ENCODE results near the gene ENDOD1.
"Not testable (repeated sequence)": the region's sequence is repeated elsewhere in the genome, so short reads cannot be mapped to it uniquely, and the experiment has no call there.

The ENDOD1 gene

GRCh38 chr11:95104121-95104830, 14.6 kb downstream of the ENDOD1 start:
- DNase-seq: no peak

GRCh38 chr11:95104856-95105255, 15.2 kb downstream of the ENDOD1 start:
- no peak for DNase-seq

DNA sequence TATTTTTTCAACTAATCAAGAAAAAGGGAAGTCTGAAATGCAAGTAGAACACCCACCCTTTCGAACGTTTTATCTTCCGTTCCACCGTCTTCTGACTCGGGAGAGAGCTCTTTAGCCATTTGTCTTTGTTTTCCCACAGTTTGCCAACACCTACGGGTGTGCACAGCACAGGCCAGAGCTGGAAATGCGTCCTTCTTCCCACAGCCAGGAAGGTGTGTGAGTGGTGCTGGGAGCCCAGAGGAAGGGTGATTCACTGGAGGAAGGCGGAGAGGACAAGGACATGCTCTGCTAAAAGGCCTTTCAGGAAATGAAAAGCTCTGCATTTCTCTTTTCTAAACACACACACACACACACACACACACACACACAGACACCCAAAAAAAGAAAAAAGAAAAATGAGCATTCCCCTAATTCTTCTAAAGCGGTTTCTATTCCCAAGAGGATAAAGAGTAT, 18.5 kb downstream of the ENDOD1 start:
- no peak for DNase-seq

DNA sequence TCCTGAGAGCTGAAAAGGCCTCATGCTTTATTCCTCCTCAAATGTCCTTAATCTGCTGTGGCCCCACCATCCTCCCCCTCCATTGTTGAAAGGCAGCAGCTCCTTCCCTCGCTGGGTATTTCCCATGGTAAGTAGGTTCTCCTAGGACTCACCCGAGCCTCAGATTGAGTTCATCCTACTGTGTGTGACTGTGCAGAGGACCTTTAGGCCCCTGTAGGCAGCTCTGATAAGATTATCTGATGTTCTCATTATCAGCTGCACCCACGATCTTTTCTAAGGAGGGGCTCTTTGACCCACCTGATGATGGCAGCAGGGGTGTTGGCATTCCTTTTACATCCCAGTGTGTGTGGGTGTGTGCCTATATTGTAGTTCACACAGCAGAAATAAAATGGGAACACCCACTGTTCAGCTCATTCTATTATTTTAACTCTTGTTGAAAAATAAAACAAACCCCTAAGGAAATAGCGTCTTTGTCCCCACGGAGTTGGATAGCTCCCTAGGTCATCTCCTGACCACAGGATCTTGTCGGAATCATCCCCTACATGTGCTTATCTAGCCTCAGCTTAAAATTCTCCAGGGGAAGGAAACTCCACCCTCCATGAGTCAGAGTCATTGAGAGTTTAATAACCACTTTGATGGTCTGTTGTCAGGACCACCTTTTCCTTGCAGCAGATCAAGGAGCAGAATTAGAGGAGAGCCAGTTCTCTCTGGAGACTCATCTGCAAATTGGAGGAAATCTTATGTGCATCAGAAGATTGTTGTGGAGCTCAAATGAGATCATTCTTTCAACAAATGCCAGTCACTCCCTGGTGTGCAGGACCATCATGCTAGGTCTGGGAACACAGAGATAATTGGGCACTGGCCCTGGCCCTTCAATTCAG, 19.3 kb downstream of the ENDOD1 start:
- DNase-seq: no peak

DNA sequence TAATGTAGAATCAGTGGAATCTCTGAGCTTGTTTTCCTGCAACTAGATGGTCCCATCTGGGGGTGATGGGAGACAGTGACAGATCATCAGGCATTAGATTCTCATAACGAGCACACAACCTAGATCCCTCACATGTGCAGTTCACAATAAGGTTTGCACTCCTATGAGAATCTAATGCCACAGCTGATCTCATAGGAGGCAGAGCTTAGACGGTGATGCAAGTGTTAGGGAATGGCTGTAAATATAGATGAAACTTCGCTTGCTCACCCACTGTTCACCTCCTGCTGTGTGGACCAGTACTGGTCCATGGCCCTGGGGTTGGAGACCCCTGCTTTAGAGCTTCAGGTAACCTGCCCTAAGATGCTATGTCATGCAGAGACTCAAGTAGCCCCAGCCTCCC, 21.8 kb downstream of the ENDOD1 start:
- DNase-seq: not testable (repeated sequence)

GRCh38 chr11:95111923-95112540, 22.4 kb downstream of the ENDOD1 start:
- DNase-seq: no peak

- DNase-seq: no peak
These were observed 26.0 kb downstream of the ENDOD1 start for GRCh38 chr11:95115597-95115996.

- DNase-seq: no peak
These were observed 29.9 kb downstream of the ENDOD1 start for GRCh38 chr11:95119361-95120060.

DNA sequence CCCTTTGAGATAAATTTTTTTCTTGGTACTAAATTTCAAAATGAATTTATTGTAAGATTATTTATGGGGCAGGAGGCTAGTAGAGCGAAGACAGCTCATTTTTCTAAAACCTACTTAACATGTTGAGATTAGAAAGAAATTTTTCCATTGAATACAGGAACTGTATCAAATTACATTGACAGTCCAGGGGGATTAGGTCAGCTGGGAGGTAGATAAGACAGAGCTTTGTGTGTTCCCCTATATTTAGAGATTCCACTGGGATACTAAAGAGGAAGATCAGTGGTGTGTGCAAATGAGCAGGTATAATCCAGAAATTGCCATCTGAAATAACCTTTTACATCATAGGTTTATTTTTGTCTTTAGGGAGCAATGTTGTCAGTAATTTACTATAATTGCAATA, 32.1 kb downstream of the ENDOD1 start:
- no peak for DNase-seq

DNA sequence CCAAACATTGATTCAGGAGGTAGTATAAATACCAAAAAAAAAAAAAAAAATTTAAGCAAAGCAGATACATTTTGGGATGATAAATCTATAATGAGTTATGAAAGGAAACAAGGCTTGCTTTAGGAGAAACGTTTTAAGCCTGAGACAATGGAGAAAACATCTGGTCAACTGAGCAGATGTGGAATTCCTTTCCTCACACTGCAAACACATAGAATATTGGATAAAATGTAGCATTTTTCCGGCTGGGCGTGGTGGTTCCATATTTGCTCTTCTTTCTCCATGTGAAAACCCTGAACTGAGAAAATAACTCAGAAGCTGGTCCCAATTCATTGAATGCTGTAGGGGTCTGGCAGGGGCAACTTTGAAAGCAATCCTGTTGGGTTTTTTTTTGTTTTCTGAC, 33.9 kb downstream of the ENDOD1 start:
- no peak for DNase-seq

DNA sequence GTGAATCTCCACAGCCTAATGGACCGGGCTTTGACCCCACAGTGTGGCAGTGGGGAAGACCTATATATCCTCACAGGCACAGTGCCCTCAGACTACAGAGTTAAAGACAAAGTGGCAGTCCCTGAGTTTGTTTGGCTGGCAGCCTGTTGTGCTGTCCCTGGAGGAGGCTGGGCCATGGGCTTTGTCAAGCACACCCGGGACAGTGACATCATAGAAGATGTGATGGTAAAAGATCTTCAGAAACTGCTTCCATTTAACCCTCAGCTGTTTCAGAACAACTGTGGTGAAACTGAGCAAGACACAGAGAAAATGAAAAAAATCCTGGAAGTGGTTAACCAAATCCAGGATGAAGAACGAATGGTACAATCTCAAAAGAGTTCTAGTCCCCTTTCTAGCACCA, 39.0 kb downstream of the ENDOD1 start:
- no peak for DNase-seq

DNA sequence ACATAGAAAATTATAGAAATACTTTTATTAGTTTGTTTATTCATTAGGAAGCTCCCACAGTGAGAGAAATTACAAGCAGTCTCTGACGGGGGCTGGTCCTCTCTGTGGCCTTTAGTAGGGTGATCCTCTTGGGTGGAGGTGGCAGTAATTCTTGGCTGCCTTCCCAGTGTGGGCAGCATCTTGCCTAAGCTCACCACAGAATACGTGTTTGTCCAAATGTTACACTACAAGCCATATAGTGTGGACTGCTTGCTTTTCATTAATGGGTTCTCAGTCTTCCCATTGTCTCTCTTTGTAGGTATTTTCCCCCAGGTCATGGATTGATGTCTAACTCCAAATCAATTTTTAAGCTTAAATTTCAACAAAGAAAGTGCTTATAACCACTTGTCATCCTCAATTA, 43.3 kb downstream of the ENDOD1 start:
- DNase-seq: no peak

DNA sequence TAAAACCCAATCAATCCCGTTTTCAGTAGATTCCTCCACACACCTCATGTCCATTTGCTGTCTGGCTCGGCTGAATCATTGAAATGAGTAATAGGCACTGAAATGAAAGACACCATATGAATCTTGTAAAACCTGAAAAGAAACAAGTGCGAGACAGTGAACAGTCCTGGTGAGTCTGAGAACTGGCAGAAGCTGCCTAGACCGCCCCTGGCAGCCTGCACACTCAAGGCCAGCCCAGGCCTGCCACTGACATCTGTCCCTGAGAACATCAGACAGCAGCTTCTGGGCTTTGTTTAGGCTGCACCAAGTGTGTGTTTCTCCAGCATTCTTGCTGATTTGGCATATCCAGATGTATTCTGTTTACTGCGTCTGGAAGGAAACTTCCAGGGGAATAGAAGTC, 44.8 kb downstream of the ENDOD1 start:
- no peak for DNase-seq

- DNase-seq: no peak
These were observed 45.5 kb downstream of the ENDOD1 start for GRCh38 chr11:95135155-95135554.

DNA sequence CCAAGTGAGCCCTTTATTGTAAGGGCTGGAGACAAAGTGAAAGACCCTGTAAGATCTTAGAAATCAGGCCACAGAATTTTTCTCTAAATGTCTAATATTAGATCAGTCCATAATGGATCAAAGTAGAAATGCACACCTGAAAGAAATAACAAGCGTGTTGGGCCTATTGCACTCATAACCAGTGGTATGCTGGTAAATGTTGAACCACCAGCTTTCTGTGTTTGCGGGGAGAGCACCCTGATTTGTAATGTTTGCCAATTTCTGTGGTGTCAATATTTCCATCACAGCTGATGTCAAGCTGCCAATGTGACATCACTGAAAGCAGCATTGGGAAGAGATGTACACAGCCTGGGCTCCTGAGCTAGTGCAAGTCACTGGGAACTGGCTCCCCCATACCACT, 46.2 kb downstream of the ENDOD1 start:
- DNase-seq: no peak

DNA sequence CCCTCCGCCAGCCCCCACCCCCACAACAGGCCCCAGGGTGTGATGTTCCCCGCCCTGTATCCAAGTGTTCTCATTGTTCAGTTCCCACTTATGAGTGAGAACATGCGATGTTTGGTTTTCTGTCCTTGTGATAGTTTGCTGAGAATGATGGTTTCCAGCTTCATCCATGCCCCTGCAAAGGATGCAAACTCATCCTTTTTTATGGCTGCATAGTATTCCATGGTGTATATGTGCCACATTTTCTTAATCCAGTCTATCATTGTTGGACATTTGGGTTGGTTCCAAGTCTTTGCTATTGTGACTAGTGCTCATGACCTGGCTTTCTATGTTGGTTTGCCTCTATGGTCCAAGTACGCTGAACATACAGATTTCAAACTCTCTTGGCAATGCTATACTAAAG, 47.1 kb downstream of the ENDOD1 start:
- DNase-seq: not testable (repeated sequence)

DNA sequence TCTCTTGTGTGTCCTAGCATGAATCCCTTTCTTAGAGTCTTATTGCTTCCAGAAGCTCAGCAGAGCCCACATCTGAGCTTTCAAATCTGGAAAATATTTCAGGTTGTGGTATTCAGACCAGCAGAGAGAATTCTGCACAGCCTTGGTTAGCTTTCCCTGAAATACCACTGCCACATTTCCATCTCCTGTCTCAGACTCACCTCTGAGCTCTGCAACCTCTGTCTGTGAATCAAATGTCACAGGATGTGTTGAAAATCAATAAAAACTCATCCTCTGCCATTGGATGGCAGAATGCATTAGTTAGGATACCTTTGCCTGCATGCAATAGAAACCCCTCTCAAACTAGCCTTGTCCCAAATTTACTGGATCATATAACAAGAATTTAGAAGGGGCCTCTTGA, 47.7 kb downstream of the ENDOD1 start:
- no peak for DNase-seq

GRCh38 chr11:95138448-95138847, 48.8 kb downstream of the ENDOD1 start:
- DNase-seq: no peak

GRCh38 chr11:95140397-95141033, 50.9 kb downstream of the ENDOD1 start:
- no peak for DNase-seq

- DNase-seq: no peak
These were observed 52.8 kb downstream of the ENDOD1 start for GRCh38 chr11:95142431-95142830.

DNA sequence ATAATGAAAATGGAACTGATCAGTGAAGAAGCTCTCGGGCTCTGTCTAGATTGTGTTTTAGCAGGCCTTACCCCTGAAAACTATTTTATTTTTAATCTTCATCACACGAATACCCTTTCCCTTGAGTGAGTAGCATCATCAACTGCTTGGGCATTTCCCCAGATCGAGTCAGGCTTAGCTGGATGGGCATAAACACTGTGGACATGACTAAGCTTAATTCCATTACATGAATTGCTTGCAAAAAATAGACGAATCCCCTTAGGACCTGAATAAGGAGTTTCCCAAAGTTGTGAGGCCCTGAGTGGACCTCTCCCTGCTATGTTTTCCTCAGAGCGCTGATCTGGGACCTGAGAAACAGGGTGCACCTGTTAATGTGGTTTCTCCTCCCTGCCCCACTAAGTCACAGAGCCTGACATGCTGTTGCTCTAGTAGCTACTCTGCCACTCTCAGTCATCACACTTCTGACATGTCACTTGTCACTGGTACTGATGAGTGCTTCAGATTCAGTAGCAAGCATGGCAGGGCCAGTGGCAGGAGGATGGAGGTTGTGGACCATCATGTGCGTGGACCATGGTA, 53.5 kb downstream of the ENDOD1 start:
- no peak for DNase-seq

Data from activated naive CD4-positive, alpha-beta T cell treated with anti-CD3 and anti-CD28 coated beads, Interleukin-2, amount 50 U/mL, for 16 hours (primary cell).